ENCODE results near the gene LMO1.

LMO1 gene

DNA sequence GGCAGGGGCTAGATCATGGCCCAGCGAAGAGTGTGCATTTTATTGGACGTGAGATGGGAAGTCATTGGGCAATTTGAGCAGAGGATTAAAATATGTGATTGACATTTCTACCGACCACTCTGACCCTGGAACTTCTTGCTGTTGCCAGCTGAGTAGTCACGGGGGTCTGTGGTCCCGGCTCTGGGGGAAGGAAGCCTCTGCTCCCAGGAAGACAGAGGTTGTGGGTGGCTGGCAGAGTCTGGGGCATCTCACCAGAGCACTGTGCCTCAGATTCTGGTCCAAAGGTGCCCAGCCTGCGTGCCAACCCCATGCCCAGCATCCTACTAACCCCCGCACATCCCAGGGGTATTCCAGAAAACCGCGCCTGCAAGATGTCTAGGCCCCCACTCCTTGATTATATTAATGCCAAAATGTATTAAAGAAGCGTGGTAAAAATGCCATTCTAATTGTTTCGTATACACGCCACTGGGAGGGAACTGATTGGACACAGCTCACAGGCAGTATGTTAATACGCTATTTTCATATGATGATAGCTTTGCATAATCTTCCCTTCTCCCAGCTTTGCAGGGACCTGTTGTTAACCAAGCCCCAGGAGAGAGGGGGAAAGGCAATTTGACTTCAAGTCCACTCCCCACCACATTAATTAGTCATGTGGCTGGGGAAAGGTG is 25.3 kb upstream of the LMO1 start:
- DNase-seq (ENCODE audit: low read depth in 2 of 2, low spot score in 1 of 2) = no peak

DNA sequence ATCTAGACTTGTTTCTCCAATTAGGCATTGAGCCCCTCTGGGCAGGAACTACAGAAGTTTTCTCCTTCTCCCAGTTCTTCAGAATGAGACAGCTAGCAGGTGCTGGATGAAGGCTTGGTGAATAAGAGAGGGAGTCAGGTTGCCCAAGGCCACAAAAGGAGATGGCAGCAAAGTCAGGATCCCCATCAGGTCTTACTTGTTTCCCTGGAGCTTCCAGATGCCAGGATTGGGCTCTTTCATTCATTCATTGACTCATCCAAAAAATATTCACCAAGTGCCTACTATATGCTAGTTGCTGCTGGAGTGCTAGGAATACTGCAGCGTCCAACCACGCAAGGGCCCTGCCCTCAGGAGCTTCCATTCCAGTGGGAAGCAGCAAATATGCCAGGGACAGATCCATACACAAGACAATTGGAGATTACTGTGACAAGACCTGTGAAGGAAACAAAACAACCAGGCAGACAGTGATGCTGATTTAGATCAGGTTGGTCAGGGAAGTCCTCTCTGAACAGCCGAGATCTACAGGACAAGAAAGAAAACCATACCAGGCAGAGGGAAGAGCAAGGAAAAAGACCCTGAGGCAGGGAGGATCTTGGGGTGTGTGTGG is 24.6 kb upstream of the LMO1 start:
- DNase-seq (ENCODE audit: low read depth in 2 of 2, low spot score in 1 of 2) = no peak

DNA sequence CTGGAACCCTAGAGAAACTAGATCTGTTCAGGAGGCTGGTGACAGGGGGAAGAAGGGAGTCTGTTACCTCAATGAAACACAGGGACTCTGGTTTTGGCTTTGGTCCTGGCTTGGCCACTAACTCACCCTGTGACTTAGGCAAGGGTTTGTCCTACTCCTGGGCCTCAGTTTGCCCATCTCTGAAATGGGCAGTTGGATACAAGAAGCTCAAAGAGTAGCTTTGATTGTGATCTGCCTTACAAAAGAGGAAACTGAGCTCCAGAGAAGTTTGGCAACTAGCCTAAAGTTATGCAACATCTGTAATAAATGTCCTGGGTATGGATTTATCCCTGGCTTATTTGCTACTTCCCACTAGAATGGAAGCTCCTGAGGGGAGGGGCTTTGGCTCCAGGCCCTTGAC is 24.0 kb upstream of the LMO1 start:
- no peak for DNase-seq (ENCODE audit: low read depth in 2 of 2, low spot score in 1 of 2)

DNA sequence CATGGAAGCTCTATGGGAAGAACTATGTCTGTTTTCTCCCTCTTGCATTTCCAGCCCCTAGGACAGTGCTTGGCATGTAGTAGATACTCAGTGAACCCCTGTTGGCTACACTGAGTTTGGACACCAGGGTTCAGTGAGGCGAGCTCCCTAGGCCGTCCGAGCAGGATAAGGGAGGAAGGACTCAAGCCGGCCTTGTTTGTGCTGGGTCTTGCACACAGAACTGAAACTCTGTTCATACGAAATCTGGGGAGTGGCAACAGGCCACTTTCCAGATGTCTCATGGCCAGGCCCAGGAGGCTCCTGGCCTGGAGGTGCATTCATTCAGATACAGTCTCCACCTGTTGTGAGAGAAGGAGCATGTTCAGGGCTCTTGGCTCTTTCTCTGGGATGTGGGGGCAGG is 23.6 kb upstream of the LMO1 start:
- DNase-seq (ENCODE audit: low read depth in 2 of 2, low spot score in 1 of 2) = no peak

DNA sequence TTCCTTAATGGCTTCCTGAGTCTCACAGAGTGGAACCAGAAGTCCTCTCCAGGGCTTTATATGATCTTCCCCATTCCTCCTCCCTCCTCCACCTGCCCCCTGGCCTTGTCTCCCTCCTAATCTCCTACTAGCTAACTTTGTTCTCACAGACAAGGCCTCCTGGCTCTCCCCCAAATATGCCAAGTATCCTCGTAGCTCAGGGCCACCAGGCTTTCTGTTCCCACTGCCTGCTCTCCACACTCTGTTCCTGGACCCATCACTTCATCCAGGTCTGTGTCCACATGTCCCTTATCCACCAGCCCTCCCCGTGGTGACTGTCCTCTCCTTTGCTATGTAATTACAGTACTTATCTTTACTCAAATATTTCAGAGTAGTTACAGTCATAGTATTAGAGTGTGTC is 23.2 kb upstream of the LMO1 start:
- no peak for DNase-seq (ENCODE audit: low read depth in 2 of 2, low spot score in 1 of 2)

DNA sequence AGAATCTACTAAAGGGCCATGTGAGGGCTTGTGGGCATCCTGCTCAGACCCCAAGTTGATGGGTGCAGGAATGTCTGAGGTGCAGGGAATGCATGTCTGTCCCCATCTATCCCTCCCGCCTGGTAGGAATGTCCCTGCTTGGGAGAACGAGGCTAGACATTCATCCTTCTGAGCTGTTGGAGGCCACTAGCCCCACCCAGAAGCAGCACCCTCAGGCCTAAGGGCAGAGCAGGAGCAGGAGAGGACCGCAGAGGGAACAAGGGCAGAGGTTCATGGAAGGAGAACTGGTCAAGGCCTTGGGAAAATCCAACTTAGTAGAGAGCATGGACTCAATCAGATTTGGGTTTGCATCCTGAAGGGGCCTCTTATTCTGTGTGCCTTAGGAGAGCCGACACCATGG is 22.1 kb upstream of the LMO1 start:
- DNase-seq (ENCODE audit: low read depth in 2 of 2, low spot score in 1 of 2) = no peak

DNA sequence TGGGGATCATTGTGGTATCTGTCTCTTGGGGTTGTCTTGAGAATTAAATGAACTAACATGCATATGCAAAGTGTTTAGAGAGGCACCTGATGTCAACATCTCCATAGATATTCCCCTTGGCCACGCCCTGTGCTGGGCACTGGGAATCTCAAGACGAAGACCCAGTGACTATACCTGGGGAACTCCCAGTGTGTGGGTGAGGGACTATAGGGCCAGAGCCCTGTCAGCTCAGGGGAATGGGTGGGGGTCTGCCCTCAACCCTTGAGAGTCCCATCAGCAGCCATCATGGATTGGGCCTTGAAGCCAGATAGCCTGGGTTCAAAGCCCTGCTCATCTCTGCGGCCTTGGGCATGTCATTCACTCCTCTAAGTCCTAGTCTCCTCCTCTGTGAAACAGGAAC is 21.6 kb upstream of the LMO1 start:
- no peak for DNase-seq (ENCODE audit: low read depth in 2 of 2, low spot score in 1 of 2)

DNA sequence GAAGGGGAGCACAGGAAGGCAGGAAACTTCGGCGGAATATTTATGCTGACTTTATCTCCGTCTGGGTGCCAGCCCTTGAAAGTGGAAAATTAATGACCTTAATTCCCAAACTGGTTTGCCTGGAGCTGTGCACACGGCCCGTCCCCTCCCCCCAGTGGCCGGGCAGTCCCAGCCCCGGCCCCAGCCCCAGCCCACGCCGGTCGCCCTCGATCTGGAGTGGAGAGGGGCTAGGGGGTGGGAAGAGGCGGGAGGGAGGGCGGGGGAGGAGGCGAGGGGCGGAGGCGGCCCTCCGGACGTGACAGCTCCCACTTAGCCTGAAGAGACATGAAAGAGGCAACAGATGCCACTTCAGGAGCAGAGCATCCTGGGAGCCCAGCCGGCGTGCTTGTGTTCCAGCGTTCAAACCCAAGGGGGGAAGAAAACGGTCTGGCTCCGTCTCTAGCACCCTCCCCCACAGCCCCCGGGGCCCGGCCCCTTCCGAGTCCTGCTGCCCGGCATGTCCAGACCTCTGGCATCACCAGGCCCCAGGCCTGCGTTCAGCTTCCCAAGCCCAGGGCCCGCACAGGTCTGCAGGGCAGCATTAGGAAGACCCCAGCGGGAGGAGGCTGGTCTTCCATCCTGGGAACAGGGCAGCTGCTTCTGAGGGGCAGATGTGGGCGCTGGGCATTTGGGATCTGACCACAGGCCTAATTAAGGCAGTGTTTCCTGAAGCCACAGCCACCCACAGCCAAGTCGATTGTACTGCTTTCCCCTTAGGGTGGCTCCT is 20.0 kb upstream of the LMO1 start:
- DNase-seq (ENCODE audit: low read depth in 2 of 2, low spot score in 1 of 2) = no peak

DNA sequence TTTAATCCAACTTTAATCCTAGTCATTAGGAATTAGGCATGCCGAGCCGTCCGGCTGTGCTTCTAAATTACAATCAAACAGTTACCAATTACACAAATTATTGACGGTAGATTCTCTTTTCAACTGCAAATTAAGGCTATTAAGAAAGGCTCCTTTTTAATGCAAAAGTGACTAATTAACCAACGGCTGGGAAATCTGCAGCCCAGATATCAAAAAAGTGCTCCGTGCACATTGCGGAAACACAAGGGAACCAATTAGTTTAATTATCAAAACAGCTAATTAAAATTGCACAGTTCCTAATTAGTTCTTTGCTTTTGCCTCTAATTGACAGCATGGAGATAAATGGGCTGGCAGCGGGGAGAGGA is 19.4 kb upstream of the LMO1 start:
- no peak for DNase-seq (ENCODE audit: low read depth in 2 of 2, low spot score in 1 of 2)

DNA sequence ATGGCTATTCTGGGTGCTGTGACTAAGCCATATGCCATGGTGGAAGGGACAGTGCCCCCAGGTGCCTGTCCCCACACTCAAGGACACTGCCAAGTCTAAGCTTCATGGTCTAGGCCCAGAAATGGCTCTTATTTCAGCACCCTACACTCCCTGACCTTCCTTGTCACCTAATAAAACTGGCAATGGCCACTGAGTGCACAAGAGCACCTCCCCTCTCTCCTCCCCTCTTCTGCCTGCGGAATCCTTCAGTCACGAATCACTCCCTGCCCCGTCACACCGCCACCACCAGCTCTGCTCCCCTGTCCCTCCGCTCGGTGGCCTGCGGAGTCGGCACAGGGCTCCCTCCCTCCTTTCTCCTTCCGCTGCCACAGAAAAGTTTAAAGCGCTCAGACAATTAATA is 19.0 kb upstream of the LMO1 start:
- no peak for DNase-seq (ENCODE audit: low read depth in 2 of 2, low spot score in 1 of 2)

DNA sequence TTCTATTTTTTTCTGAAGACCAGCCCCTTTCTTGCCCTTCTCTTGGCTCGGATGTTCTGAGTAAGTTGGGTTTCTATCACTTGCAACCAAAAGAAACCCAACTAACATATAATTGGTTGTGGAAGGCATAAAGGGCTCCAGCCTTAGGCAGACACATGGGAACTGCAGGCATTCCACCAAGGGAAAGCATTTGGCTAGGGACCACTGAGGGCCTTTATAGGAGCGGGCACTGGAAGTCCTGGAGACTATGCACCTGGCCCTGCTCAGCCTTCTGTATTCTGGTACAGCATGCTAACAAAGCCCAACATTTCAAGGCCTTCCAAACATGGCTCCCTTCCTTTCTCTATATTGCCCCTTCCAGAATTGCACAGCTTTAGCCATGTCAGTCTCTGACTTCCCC is 17.6 kb upstream of the LMO1 start:
- DNase-seq (ENCODE audit: low read depth in 2 of 2, low spot score in 1 of 2) = no peak

DNA sequence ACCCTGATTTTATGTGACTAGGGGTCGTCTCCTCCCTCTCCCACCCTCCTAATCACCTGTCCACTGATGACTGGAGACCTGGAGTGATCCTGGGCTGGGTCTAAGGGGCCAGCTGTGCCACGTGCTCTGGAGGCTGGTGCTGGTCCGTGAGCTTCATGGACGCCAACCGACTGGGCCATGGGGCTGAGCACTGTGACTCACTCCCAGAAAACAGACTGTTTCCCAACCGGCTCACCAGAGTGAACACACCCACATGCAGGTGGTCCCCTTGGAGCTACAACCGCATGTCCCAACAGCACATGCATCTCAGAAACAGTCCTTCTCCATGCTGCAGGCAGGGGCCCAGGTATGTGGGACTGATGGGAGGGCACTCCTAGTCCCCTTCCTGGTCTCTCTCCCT is 14.0 kb upstream of the LMO1 start:
- no peak for DNase-seq (ENCODE audit: low read depth in 2 of 2, low spot score in 1 of 2)

DNA sequence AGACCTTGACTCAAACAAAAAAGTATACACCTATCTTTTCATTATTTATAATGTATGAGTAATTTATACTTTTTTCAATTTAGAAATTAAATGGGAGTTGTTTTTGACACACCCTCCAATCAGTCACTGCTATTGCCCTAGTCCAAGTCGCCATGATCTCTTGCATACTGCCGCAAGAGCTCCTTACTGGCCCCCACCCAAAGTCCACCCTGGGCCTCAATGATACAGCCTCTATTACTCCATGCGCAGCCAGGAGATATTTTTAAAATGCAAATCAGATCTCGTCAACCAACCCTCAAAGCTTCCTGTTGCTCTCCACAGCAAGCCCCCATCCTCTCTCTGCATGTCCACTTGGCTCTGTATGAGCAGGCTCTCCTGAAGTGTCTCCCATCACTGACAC is 12.8 kb upstream of the LMO1 start:
- no peak for DNase-seq (ENCODE audit: low read depth in 2 of 2, low spot score in 1 of 2)

DNA sequence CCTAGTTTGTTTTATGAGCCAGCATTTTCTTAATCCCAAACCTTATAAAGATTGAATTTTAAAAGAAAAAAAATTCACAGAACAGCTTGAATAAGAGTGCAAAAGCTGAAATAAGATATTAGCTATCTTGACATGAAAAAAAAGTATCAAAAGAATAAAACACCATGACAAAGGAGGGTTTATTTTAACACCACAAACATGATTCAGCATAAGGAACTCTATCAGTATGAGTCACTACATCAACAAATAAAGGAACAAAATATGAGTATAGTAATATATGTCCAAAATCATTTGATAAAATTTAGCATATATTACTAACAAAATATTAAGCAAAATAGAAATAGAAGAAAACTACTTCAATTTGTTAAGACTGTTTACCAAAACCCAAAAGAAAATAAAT is 9.6 kb upstream of the LMO1 start:
- no peak for DNase-seq (ENCODE audit: low read depth in 2 of 2, low spot score in 1 of 2)

DNA sequence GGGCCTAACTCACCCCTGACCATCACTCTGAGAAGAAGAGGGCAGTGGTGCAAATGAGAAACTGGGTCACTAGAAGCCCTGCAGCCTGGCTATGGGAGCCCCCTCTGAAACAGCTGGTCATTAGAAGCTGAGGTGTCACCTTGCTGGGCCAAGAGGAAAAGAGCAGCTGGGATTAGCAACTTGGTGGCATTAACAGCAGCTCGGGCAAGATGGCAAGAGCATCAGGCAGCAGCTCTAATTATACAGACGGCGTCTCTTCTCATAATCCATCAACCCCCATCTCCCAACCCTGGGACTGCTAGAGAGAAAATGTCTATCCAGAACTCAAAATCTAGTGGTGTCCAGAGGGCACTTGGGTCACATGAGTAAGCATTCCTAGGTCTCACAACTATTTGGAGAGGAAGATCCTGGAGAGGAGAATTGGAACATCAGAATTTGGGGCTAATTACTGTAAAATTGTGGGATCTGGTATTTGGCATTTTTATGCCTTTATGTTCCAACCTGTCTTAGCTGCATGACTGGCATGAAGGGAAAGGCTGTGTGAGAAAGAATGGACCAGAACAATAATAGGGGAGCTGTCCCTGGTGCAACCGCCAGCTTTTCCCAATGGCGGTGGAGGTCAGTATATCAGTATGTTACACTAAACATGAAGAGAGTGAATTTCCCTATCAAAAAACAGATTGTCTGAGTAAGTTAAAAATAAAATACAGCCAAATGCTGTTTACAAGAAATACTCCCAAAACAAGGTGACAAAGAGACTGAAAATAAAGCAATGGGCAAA is 7.6 kb upstream of the LMO1 start:
- no peak for DNase-seq (ENCODE audit: low read depth in 2 of 2, low spot score in 1 of 2)

DNA sequence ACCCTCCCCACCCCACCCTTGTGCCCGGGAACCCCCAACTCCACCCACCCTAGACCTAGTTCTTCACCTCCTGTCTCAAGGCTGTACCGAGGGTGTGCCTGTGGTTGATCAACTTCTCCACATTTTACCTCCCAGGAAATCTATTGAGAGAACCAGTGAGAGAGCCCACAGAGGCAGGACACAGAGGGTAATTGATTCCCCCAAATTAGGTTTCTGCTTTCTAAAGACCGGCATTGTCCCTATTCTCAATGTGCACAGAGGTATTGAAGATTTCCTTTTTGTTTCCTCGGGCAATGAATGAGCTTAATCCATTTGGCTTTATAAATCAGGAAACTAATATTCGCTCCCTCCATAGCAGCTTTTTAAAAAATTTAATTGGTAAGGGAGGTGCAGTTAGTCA is 6.0 kb upstream of the LMO1 start:
- no peak for DNase-seq (ENCODE audit: low read depth in 2 of 2, low spot score in 1 of 2)

DNA sequence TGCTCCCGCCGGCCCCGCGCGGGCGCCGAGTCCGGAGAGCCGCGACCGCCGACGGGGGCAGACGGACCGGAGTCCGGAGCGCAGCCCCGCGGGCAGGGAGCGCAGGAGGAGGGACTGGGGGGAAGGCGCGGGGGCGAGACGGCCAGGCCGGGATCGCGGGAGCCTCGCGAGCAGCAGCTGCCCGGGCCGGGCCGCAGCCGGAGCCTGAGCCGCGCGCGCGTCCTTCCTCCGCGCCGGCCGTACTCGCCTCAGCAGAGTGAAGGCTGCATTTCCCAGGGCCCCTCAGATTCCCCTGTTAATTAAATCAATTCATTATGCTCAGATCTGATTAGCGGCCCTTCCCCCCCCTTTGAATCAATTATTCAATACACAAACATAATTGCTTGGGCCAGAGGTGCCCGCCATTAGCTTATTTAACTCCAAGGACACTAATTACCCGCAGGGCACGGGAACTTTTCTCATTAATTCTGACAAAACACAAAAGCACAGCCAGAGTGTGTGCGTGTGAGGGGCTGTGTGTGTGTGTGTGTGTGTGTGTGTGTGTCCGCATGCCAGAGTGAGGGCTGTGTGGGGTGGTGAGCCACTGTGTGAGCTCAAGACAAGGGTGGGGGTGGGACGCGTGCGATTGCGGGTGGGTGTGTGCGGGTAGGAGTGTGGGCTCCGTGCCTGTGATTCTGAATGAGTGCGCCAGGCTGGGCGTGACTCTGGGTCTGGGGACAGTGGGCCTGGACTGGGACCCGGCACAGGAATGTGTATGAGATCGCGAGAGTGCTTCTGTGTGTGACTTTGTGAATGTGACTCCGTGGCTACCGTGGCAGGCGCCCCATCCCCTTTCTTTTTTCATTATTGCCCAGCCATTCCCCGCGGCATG is 5.1 kb upstream of the LMO1 start:
- DNase-seq (ENCODE audit: low read depth in 2 of 2, low spot score in 1 of 2) = no peak

DNA sequence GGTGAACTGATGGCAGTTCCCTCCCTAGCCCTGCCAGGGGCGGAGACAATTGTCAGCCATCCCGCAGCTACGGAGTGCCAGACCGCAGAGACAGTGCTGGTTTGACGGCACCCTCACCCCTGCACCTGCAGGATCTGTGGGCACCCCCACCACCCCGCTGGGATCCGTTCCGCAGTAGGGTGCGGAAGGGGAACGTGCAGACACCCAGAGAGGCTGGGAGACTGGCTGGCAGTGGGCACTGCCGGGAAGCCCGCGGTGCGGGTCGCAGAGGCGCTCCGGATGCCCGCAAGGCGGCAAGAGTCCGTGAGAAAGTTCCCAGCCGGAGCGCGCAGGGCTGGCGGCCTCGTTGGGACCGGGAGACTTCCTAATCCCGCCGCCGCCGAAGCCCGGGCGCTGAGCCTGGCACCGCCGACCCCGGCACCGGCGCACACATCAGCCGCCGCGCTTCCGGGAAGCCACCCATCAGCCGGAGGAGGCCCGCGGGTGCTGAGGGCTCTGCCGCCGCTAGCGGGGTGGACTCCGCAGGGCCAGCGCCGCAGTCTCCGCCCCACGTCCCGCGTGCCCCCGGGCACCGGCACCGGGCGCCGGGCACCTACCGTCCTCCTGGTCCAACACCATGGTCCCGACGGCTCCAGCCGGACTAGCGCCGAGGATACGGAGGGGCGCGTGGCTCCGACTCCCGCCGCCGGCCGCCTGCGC is 4.3 kb upstream of the LMO1 start:
- no peak for DNase-seq (ENCODE audit: low read depth in 2 of 2, low spot score in 1 of 2)

DNA sequence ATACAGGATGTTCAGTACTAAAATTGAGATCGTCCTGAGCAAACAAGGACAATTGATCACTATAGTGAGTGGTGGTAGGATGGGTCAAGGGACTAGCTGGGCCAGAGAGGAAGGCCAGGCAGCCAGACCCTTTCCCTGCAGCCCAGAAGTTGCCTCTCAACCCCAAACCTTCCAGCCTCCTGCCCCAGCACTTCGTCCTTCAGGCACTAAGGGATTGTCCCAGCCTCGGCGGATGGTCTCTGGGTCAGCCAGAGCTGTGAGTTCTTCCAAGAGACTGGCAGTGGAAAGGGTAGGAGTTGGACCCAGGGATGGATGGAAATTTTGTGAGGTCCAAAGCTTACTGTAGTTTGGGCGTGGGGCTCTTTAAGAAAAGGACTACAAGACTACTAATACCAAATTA is 3.6 kb upstream of the LMO1 start:
- no peak for DNase-seq (ENCODE audit: low read depth in 2 of 2, low spot score in 1 of 2)

Measured in stimulated activated CD8-positive, alpha-beta memory T cell treated with anti-CD3 and anti-CD28 coated beads, Interleukin-4, amount 100 ng/mL, for 4 hours (primary cell).